Measurements from ENCODE around the gene FNDC4. TPM values are rescaled to one million over a fixed set of nuclear protein-coding genes. Genes with fewer than 3 reads are reported as not detected.
A peak's percentile ranks its signal among the peaks of the same experiment; 100 is the strongest.

FNDC4 gene
- total RNA-seq, 1 donor from 2014 or later = 7.3 TPM

DNA sequence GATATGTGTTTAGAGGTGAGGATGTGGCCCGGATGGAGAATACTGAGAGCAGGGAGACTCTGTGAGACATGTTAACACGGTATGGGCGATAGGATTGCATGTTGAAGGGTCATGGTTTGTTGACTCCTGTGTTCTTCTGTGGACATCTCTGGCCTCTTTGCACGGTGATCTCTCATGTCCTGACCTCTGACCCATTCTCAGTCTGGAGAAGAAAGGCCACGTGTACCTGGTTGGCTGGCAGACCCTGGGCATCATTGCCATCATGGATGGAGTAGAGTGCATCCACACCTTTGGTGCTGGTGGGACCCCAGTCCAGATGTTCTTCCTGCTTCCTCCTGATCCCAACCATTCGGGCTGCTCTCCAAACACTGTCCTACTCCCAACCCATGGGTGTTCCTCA is 11.6 kb upstream of the FNDC4 start:
- peaks cover 22% of the 10 kb centered on the region for H3K27me3 Mint-ChIP-seq (ENCODE audit: low read depth, unreplicated experiment)
- no peak overlapping the region for H3K27ac Mint-ChIP-seq (ENCODE audit: unreplicated experiment)
- no peak overlapping the region for H2AFZ ChIP-seq (ENCODE audit: low read depth, low read length)
- H3K36me3 ChIP-seq (ENCODE audit: insufficient read depth, low read length) = no peaks in the 10 kb centered on the region
- no peaks in the 10 kb centered on the region for H3K9me3 Mint-ChIP-seq (ENCODE audit: unreplicated experiment)
- H3K4me3 Mint-ChIP-seq (ENCODE audit: unreplicated experiment) = no peak overlapping the region
- FAIRE-seq (no peak), DNase-seq (ENCODE audit: low read depth) (no peak)
- H4K20me1 ChIP-seq (ENCODE audit: insufficient read depth, low read length) = no peaks in the 10 kb centered on the region
- no peaks in the 10 kb centered on the region for H3K4me1 Mint-ChIP-seq (ENCODE audit: low read depth, unreplicated experiment)
- no peak for TF ChIP-seq EZH2 (IDR thresholded peaks at IDR 0.05; ENCODE audit: insufficient read depth, low read length)
- TF ChIP-seq, protein P1, sequence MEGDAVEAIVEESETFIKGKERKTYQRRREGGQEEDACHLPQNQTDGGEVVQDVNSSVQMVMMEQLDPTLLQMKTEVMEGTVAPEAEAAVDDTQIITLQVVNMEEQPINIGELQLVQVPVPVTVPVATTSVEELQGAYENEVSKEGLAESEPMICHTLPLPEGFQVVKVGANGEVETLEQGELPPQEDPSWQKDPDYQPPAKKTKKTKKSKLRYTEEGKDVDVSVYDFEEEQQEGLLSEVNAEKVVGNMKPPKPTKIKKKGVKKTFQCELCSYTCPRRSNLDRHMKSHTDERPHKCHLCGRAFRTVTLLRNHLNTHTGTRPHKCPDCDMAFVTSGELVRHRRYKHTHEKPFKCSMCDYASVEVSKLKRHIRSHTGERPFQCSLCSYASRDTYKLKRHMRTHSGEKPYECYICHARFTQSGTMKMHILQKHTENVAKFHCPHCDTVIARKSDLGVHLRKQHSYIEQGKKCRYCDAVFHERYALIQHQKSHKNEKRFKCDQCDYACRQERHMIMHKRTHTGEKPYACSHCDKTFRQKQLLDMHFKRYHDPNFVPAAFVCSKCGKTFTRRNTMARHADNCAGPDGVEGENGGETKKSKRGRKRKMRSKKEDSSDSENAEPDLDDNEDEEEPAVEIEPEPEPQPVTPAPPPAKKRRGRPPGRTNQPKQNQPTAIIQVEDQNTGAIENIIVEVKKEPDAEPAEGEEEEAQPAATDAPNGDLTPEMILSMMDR (IDR thresholded peaks at IDR 0.05; ENCODE audit: insufficient read depth, low read depth, low read length) = no peak
- H3K4me3 ChIP-seq (ENCODE audit: insufficient read depth, low read depth, low read length) = no peak overlapping the region
- H3K9me3 ChIP-seq (ENCODE audit: insufficient read depth, low read depth, low read length) = no peaks in the 10 kb centered on the region
- no peaks in the 10 kb centered on the region for H3K4me1 ChIP-seq (ENCODE audit: insufficient read depth, low read length)
- H3K27me3 ChIP-seq (ENCODE audit: insufficient read depth, low read length) = no peaks in the 10 kb centered on the region
- no peak overlapping the region for H3K9ac ChIP-seq (ENCODE audit: low read length)
- no peak overlapping the region for H3K4me2 ChIP-seq (ENCODE audit: low read length)
- peaks cover 2% of the 10 kb centered on the region for H3K36me3 Mint-ChIP-seq (ENCODE audit: low read depth, unreplicated experiment)
- no peaks in the 10 kb centered on the region for H3K79me2 ChIP-seq (ENCODE audit: insufficient read depth, low read length)
- H3K27ac ChIP-seq (ENCODE audit: low read depth, low read length) = no peak overlapping the region

DNA sequence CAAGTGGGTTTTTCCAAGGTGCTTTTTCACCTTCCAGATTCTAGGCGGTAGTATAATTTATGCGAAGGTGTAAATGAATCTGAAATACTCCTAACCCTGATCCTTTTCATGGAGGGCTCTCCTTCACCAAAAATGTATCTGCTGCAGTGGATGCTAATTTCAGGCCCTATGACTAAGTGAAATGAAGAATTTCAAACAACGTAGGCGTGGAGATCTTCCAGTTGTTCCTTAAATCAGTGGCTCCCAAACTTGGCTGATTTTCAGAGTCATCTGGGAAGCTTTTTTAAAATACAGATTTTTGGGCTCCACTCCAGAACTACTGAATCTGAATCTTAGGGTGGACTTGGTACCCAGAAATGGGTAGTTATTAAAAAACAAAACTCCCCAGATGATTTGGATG is 7.1 kb upstream of the FNDC4 start:
- no peak for TF ChIP-seq EZH2 (IDR thresholded peaks at IDR 0.05; ENCODE audit: insufficient read depth, low read length)
- TF ChIP-seq, protein P1 (IDR thresholded peaks at IDR 0.05; ENCODE audit: insufficient read depth, low read depth, low read length) = no peak
- Histone ChIP-seq H4K20me1 (ENCODE audit: insufficient read depth, low read length) (no peaks in the 10 kb centered on the region), H3K79me2 (ENCODE audit: insufficient read depth, low read length) (no peaks in the 10 kb centered on the region), H2AFZ (ENCODE audit: low read depth, low read length) (no peak overlapping the region), H3K9me3 (ENCODE audit: insufficient read depth, low read depth, low read length) (no peaks in the 10 kb centered on the region), H3K27me3 (ENCODE audit: insufficient read depth, low read length) (no peaks in the 10 kb centered on the region), H3K4me1 (ENCODE audit: insufficient read depth, low read length) (no peaks in the 10 kb centered on the region), H3K9ac (ENCODE audit: low read length) (no peak overlapping the region), H3K27ac (ENCODE audit: low read depth, low read length) (no peak overlapping the region), H3K4me3 (ENCODE audit: insufficient read depth, low read depth, low read length) (no peak overlapping the region), H3K36me3 (ENCODE audit: insufficient read depth, low read length) (no peaks in the 10 kb centered on the region), H3K4me2 (ENCODE audit: low read length) (no peak overlapping the region)
- peaks cover 2% of the 10 kb centered on the region for H3K36me3 Mint-ChIP-seq (ENCODE audit: low read depth, unreplicated experiment)
- no peak for FAIRE-seq
- H3K4me1 Mint-ChIP-seq (ENCODE audit: low read depth, unreplicated experiment) = no peaks in the 10 kb centered on the region
- no peak overlapping the region for H3K4me3 Mint-ChIP-seq (ENCODE audit: unreplicated experiment)
- H3K9me3 Mint-ChIP-seq (ENCODE audit: unreplicated experiment) = peaks cover 3% of the 10 kb centered on the region
- no peak overlapping the region for H3K27ac Mint-ChIP-seq (ENCODE audit: unreplicated experiment)
- DNase-seq (ENCODE audit: low read depth) = peak; percentile 23
- peaks cover 24% of the 10 kb centered on the region for H3K27me3 Mint-ChIP-seq (ENCODE audit: low read depth, unreplicated experiment)

DNA sequence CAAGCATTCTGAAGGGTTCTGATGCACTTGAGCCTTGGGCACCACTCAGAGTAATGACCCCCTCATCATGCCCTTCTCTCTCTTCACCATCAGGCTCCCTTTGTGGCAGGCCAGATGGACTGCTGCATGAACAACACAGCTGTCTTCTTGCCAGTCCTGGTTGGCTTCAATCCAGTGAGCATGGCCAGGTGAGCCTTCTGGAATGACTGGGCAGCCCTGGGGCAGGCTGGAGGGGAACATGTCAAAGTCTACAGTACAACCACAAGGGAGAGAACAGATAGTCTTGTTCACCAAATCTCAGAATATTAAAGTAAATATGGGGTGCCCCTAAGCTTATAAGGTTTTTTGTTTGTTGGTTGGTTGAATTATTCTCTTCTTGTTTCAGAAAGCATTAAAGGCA is 6.0 kb upstream of the FNDC4 start:
- H3K4me3 Mint-ChIP-seq (ENCODE audit: unreplicated experiment) = no peak overlapping the region
- H3K27ac Mint-ChIP-seq (ENCODE audit: unreplicated experiment) = no peak overlapping the region
- FAIRE-seq = no peak

More for the DNA sequence above, 6.0 kb upstream of the FNDC4 start:
- Histone ChIP-seq H3K27me3 (ENCODE audit: insufficient read depth, low read length) (no peaks in the 10 kb centered on the region), H2AFZ (ENCODE audit: low read depth, low read length) (no peak overlapping the region), H3K36me3 (ENCODE audit: insufficient read depth, low read length) (no peaks in the 10 kb centered on the region), H3K9ac (ENCODE audit: low read length) (no peak overlapping the region), H3K79me2 (ENCODE audit: insufficient read depth, low read length) (no peaks in the 10 kb centered on the region), H3K27ac (ENCODE audit: low read depth, low read length) (no peak overlapping the region), H3K4me3 (ENCODE audit: insufficient read depth, low read depth, low read length) (no peak overlapping the region), H3K9me3 (ENCODE audit: insufficient read depth, low read depth, low read length) (no peaks in the 10 kb centered on the region), H3K4me2 (ENCODE audit: low read length) (no peak overlapping the region), H3K4me1 (ENCODE audit: insufficient read depth, low read length) (no peaks in the 10 kb centered on the region), H4K20me1 (ENCODE audit: insufficient read depth, low read length) (no peaks in the 10 kb centered on the region)
- Mint-ChIP-seq H3K36me3 (ENCODE audit: low read depth, unreplicated experiment) (no peaks in the 10 kb centered on the region), H3K9me3 (ENCODE audit: unreplicated experiment) (peaks cover 3% of the 10 kb centered on the region), H3K4me1 (ENCODE audit: low read depth, unreplicated experiment) (no peaks in the 10 kb centered on the region), H3K27me3 (ENCODE audit: low read depth, unreplicated experiment) (peaks cover 25% of the 10 kb centered on the region)
- TF ChIP-seq EZH2 (IDR thresholded peaks at IDR 0.05; ENCODE audit: insufficient read depth, low read length) = no peak
- TF ChIP-seq, protein P1 (IDR thresholded peaks at IDR 0.05; ENCODE audit: insufficient read depth, low read depth, low read length) = no peak
- no peak for DNase-seq (ENCODE audit: low read depth)

All from astrocyte (in vitro differentiated cells and primary cell).